WTC11 (cell line): ENCODE results near the gene MAN1B1. TPM values are rescaled to one million over a fixed set of nuclear protein-coding genes. Genes with fewer than 3 reads are reported as not detected.

Source experiments
- ATAC-seq: fragments of 200-7000 bp; cut with Tn5 transposase; 2 replicates; pipeline ENCODE4 v1.10.0; 2021; ENCODE audit warnings: mild to moderate bottlenecking, moderate library complexity
- CTCF ChIA-PET: fragments of 300-600 bp; sonication (Branson Sonifier 250); formaldehyde crosslinking; loops from one replicate; lab custom pipeline; 2021; ENCODE audit warnings: antibody characterized with exemption; lab: Charles Lee
- POLR2A ChIA-PET: fragments of 350-600 bp; sonication (Branson Sonifier 250); formaldehyde crosslinking; loops from one replicate; lab custom pipeline; 2021; ENCODE audit warnings: antibody characterized with exemption; lab: Charles Lee
- DNase-seq: peaks from one replicate; pipeline ENCODE4 v3.0.0; 2021; ENCODE audit warnings: low spot score
- H3K27ac Mint-ChIP-seq: 2 replicates; pipeline ENCODE4 v1.8.0; 2021; ENCODE audit warnings: mixed read lengths
- H3K27me3 Mint-ChIP-seq: 2 replicates; pipeline ENCODE4 v1.8.0; 2021; ENCODE audit warnings: low read depth, mild to moderate bottlenecking, moderate library complexity, mixed read lengths
- H3K36me3 Mint-ChIP-seq: 2 replicates; pipeline ENCODE4 v1.8.0; 2021; ENCODE audit warnings: mixed read lengths
- H3K4me1 Mint-ChIP-seq: 2 replicates; pipeline ENCODE4 v1.8.0; 2022; ENCODE audit warnings: mixed read lengths
- H3K4me3 Mint-ChIP-seq: 2 replicates; pipeline ENCODE4 v1.8.0; 2021; ENCODE audit warnings: mild to moderate bottlenecking, moderate library complexity, mixed read lengths
- H3K9me3 Mint-ChIP-seq: 2 replicates; pipeline ENCODE4 v1.8.0; 2021; ENCODE audit warnings: mixed read lengths
- ATF6 ChIP-seq: sonication (generic); formaldehyde crosslinking; IDR thresholded peaks from 2 replicates; pipeline ENCODE4 v1.8.1; 2023; ENCODE audit warnings: mild to moderate bottlenecking, missing genetic modification reagents
- CTCF ChIP-seq: fragments of 200-600 bp; IDR thresholded peaks from 2 replicates; pipeline ENCODE4 v1.8.0; 2022; ENCODE audit warnings: antibody characterized with exemption
- E2F1 ChIP-seq: sonication (generic); formaldehyde crosslinking; IDR thresholded peaks from 2 replicates; pipeline ENCODE4 v1.8.0; 2022; ENCODE audit warnings: mild to moderate bottlenecking, missing genetic modification reagents
- E2F4 ChIP-seq: sonication (generic); formaldehyde crosslinking; IDR thresholded peaks from 2 replicates; pipeline ENCODE4 v1.8.1; 2022; ENCODE audit warnings: low read depth, mild to moderate bottlenecking, moderate library complexity, missing genetic modification reagents, borderline replicate concordance
- ETV6 ChIP-seq: sonication (generic); formaldehyde crosslinking; IDR thresholded peaks from 2 replicates; pipeline ENCODE4 v1.8.1; 2022; ENCODE audit warnings: mild to moderate bottlenecking, missing genetic modification reagents
- FOXP1 ChIP-seq: sonication (generic); formaldehyde crosslinking; IDR thresholded peaks from 2 replicates; pipeline ENCODE4 v1.8.0; 2022; ENCODE audit warnings: missing genetic modification reagents, mild to moderate bottlenecking, moderate library complexity, borderline replicate concordance
- total RNA-seq: library from RNA; stranded (reverse); gene quantifications from 3 replicates; pipeline ENCODE4 v1.2.3, GENCODE V29; 2021

MAN1B1 gene
- total RNA-seq, 1 experiment from 2014 or later, result 57.1 TPM

GRCh38 chr9:137110147-137110910 is 23.5 kb downstream of the MAN1B1 start (continued):
- no peak for TF ChIP-seq CTCF

GRCh38 chr9:137110911-137111787 is 24.4 kb downstream of the MAN1B1 start:
- CTCF ChIA-PET, result interaction anchor here (1.3 kb wide), 1 partner anchor 43 kb away, joined by 6 read pairs; no protein-coding TSS in a partner anchor

More at GRCh38 chr9:137110911-137111787, 24.4 kb downstream of the MAN1B1 start:
- H3K27me3 Mint-ChIP-seq, result peaks cover 22% of the 10 kb centered on the region
- no peaks in the 10 kb centered on the region for H3K9me3 Mint-ChIP-seq
- H3K36me3 Mint-ChIP-seq, result no peaks in the 10 kb centered on the region
- H3K4me1 Mint-ChIP-seq, result no peaks in the 10 kb centered on the region
- ATAC-seq (no peak), DNase-seq (no peak)
- POLR2A ChIA-PET, result interaction anchor here (0.5 kb wide), 1 partner anchor 90 kb away, joined by 3 read pairs; no protein-coding TSS in a partner anchor
- no peak overlapping the region; the same call in 1 of the 2 replicates for H3K27ac Mint-ChIP-seq
- TF ChIP-seq ATF6 (CRISPR knock-in tag) (no peak), CTCF (no peak), E2F1 (no peak), E2F4 (CRISPR knock-in tag) (no peak), ETV6 (no peak), FOXP1 (CRISPR knock-in tag) (no peak)
- H3K4me3 Mint-ChIP-seq, result no peak overlapping the region
